Measurements from ENCODE around the gene FAM117B.
"Not testable (repeated sequence)": the region's sequence is repeated elsewhere in the genome, so short reads cannot be mapped to it uniquely, and the experiment has no call there.

FAM117B gene

GRCh38 chr2:202639231-202639630 is 4.5 kb downstream of the FAM117B start:
- DNase-seq, result no peak

- DNase-seq, result no peak
Measured at GRCh38 chr2:202642567-202642966, 7.8 kb downstream of the FAM117B start.

- DNase-seq, result no peak
Measured at GRCh38 chr2:202643012-202643858, 8.5 kb downstream of the FAM117B start.

- no peak for DNase-seq
Measured at GRCh38 chr2:202652119-202652518, 17.4 kb downstream of the FAM117B start.

- no peak for DNase-seq
Measured at GRCh38 chr2:202653890-202654289, 19.1 kb downstream of the FAM117B start.

GRCh38 chr2:202657876-202658275 is 23.1 kb downstream of the FAM117B start:
- no peak for DNase-seq

- DNase-seq, result no peak
Measured at GRCh38 chr2:202660796-202661195, 26.0 kb downstream of the FAM117B start.

- DNase-seq, result no peak
Measured at GRCh38 chr2:202669841-202670240, 35.1 kb downstream of the FAM117B start.

- DNase-seq, result no peak
Measured at GRCh38 chr2:202671317-202672035, 36.7 kb downstream of the FAM117B start.

GRCh38 chr2:202675097-202675496 is 40.3 kb downstream of the FAM117B start:
- not testable (repeated sequence) for DNase-seq

- no peak for DNase-seq
Measured at GRCh38 chr2:202679980-202680379, 45.2 kb downstream of the FAM117B start.

- no peak for DNase-seq
Measured at GRCh38 chr2:202680512-202680911, 45.7 kb downstream of the FAM117B start.

GRCh38 chr2:202681688-202682205 is 47.0 kb downstream of the FAM117B start:
- peak; percentile 73 for DNase-seq

- DNase-seq, result no peak
Measured at GRCh38 chr2:202682274-202682673, 47.5 kb downstream of the FAM117B start.

- DNase-seq, result no peak
Measured at GRCh38 chr2:202687276-202687675, 52.5 kb downstream of the FAM117B start.

- no peak for DNase-seq
Measured at GRCh38 chr2:202689459-202689858, 54.7 kb downstream of the FAM117B start.

- no peak for DNase-seq
Measured at GRCh38 chr2:202689898-202690297, 55.1 kb downstream of the FAM117B start.

GRCh38 chr2:202690321-202690900 is 55.6 kb downstream of the FAM117B start:
- no peak for DNase-seq

GRCh38 chr2:202693503-202693902 is 58.7 kb downstream of the FAM117B start:
- peak; percentile 6 for DNase-seq

- DNase-seq, result no peak
Measured at GRCh38 chr2:202695166-202695565, 60.4 kb downstream of the FAM117B start.

- no peak for DNase-seq
Measured at GRCh38 chr2:202700075-202700901, 65.5 kb downstream of the FAM117B start.

- no peak for DNase-seq
Measured at GRCh38 chr2:202703091-202703490, 68.3 kb downstream of the FAM117B start.

GRCh38 chr2:202704248-202704647 is 69.5 kb downstream of the FAM117B start:
- DNase-seq, result no peak

Data from DMS153 (cell line).